HEK293 (cell line): ENCODE measurements around the gene MALSU1.

Experiments
- AEBP2 ChIP-seq: fragments of 450-650 bp; formaldehyde crosslinking; IDR thresholded peaks from 2 replicates; pipeline ENCODE4 v1.5.1; 2016; ENCODE audit warnings: missing biosample characterization, missing genetic modification characterization, borderline replicate concordance
- CTCF ChIP-seq: fragments of 450-650 bp; formaldehyde crosslinking; IDR thresholded peaks from 2 replicates; pipeline ENCODE4 v1.5.1; 2016; ENCODE audit warnings: missing biosample characterization, missing genetic modification characterization
- KLF8 ChIP-seq: fragments of 450-650 bp; formaldehyde crosslinking; IDR thresholded peaks from 2 replicates; pipeline ENCODE4 v1.5.1; 2016; ENCODE audit warnings: missing biosample characterization, missing genetic modification characterization
- SCRT1 ChIP-seq: fragments of 450-650 bp; formaldehyde crosslinking; IDR thresholded peaks from 2 replicates; pipeline ENCODE4 v1.5.1; 2016; ENCODE audit warnings: missing biosample characterization, missing genetic modification characterization, borderline replicate concordance
- ZNF24 ChIP-seq: fragments of 450-650 bp; formaldehyde crosslinking; IDR thresholded peaks from 2 replicates; pipeline ENCODE4 v1.5.1; 2016; ENCODE audit warnings: missing biosample characterization, missing genetic modification characterization
- ZNF274 ChIP-seq, 2 experiments: fragments of 200-500 bp in 1 of 2; fragments of 450-650 bp in 1 of 2; sonication (Bioruptor generic) in 1 of 2; formaldehyde crosslinking in 1 of 2; IDR thresholded peaks; 2 replicates each; pipeline versions ENCODE4 v1.5.1 to v1.6.1; 2014 to 2016; ENCODE audit warnings: borderline replicate concordance in 1 of 2, inconsistent platforms in 1 of 2, low read length in 1 of 2, missing biosample characterization in 1 of 2, missing genetic modification characterization in 1 of 2
- ZNF747 ChIP-seq: fragments of 450-650 bp; formaldehyde crosslinking; IDR thresholded peaks from 2 replicates; pipeline ENCODE4 v1.5.1; 2016; ENCODE audit warnings: missing biosample characterization, missing genetic modification characterization
- ZNF76 ChIP-seq: fragments of 450-650 bp; formaldehyde crosslinking; IDR thresholded peaks from 2 replicates; pipeline ENCODE4; 2016; ENCODE audit warnings: low read depth, missing biosample characterization, missing genetic modification characterization, borderline replicate concordance

GRCh38 chr7:23357190-23358093, 58.3 kb downstream of the MALSU1 start:
- TF ChIP-seq CTCF (tag by site-specific recombination) (no peak), ZNF747 (tag by site-specific recombination) (no peak), KLF8 (tag by site-specific recombination) (no peak), AEBP2 (tag by site-specific recombination) (no peak), ZNF24 (tag by site-specific recombination) (no peak), ZNF76 (tag by site-specific recombination) (no peak), SCRT1 (tag by site-specific recombination) (no peak), ZNF274 (IDR thresholded peaks at IDR 0.05; ENCODE audit: low read length) (no peak), ZNF274 (tag by site-specific recombination; IDR thresholded peaks at IDR 0.05; ENCODE audit: borderline replicate concordance) (no peak)
